ENCODE data around the gene TTYH3.
"Not testable (repeated sequence)": the region's sequence is repeated elsewhere in the genome, so short reads cannot be mapped to it uniquely, and the experiment has no call there.

TTYH3 gene

DNA sequence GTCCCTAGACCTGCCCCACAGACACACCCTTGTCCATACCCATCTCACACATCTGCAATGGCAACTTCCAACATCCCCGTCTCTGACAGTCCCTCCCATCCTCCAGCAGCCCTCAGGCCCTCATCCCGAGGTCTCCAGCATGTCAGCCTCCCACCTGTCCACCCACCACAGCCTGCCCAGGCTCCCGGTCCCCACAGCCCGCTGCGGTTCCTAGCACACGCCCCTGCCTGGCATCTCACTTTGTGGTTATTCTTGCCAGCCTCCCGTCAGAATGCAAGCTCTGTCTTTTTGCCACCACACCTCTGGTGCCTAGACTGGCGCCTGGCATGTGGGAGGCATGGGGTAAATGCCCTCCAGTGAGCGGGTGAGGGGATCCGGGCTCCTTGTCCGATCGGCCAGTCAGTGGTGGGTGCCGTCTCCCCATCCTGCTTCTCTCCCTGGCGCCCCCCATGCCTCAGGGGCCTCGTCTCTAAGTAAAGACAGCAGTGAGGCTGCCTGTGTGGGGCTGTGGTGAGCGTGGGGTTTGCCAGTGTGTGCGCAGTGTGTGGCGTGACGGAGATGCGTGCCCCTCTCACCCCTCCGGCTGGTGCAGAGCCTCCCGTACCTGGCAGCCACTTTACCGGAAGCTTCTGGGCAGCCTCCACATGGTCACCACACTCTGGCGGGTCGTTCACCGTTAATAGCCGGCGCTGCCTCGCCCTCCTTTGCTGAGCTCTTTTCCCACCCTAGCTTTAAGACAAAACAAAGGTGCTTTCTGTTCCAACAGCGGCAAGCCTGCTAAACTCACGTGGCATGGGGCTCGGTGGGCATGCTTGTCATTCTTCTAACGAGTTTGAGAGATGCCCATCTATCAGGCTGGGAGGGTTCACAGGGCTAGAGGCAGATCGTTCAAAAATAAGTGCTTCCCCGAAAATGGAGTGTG lies 28.5 kb upstream of the TTYH3 start:
- DNase-seq = no peak

DNA sequence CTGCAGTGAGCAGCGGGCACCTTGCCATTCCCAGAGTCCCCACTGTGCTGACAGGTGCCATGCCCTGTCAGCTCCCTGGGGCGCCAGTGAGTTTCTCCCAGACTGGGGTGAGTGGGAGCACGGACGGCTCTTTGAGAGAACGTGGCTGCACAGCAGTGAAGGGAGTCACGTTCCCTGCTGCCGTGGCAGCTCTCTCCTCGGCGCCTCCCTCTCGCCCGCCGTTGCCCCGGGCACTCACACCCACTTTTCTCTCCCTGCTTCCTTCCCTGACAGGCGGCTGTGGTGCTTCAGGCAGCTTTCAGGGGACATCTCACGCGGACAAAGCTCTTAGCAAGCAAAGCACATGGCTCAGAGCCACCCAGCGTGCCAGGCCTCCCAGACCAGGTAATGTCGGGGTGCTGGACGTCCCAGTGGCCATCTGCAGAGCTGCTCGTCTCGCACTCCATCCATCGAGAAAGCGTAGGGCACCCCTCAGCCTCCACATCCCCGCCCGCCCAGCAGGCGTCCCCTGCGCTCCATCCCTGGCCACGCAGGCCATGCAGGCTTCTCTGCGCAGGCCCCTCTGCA lies 27.1 kb upstream of the TTYH3 start:
- DNase-seq = no peak

- no peak for DNase-seq
These were observed 25.9 kb upstream of the TTYH3 start for GRCh38 chr7:2605608-2606538.

GRCh38 chr7:2606539-2606936 lies 25.2 kb upstream of the TTYH3 start:
- DNase-seq = no peak

- no peak for DNase-seq
These were observed 24.5 kb upstream of the TTYH3 start for GRCh38 chr7:2607122-2607922.

GRCh38 chr7:2607923-2608904 lies 23.6 kb upstream of the TTYH3 start:
- DNase-seq = no peak

DNA sequence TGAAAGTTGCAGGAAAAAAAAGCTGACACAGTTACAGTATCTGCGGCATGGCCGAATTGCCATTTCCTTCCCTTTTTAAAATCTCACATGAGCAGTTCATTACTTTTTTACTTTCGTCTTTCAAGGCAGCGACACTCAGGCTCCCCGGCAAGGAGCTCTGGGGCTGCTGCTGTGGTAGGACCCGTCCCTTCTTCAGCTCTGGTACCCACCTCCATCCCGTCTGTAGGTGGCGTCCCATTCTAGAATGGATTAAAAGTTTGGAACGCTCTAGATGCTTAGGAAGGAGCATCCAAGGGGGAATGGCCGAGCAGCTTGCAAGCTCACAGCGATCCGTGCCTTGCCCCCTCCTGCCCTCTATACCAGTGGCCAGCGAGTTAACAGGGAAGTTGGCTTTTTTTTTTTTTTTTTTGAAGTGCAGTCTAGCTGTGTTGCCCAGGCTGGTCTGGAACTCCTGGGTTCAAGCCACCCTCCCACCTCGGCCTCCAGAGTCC lies 22.8 kb upstream of the TTYH3 start:
- DNase-seq = no peak

DNA sequence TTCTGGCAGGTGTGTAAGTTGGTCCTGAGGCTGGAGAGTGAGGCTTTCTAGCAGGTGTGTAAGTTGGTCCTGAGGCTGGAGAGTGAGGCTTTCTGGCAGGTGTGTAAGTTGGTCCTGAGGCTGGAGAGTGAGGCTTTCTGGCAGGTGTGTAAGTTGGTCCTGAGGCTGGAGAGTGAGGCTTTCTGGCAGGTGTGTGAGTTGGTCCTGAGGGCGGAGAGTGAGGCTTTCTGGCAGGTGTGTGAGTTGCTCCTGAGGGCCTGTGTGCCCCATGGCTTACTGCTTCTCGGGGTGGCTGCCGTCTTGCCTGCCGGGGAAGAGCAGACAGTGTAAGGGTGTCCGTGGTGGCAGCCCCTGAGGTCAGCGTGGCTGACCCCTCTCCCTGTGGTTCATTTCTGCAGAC lies 22.1 kb upstream of the TTYH3 start:
- not testable (repeated sequence) for DNase-seq

GRCh38 chr7:2610466-2610865 lies 21.3 kb upstream of the TTYH3 start:
- no peak for DNase-seq

DNA sequence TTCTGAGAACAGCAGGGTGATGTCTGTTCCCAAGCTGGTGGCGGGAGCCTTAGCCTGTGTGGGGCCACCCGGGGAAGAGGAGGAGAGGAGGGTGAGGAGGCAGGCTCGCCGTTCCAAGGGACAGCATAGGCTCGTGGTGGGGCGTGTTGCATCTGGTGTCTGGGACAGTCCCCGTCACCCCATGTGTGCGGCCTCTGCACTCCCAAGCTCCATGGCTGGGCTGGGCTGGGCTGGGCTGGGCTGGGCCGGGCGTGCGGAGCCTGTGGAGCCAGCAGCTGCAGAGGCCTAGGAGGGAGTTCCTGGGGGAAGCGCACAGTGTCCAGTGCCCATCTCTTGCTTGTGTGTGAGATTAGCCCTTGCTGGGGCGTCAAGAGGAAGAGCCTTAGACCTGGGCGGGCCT lies 20.9 kb upstream of the TTYH3 start:
- no peak for DNase-seq

- DNase-seq = no peak
These were observed 20.4 kb upstream of the TTYH3 start for GRCh38 chr7:2611401-2611800.

DNA sequence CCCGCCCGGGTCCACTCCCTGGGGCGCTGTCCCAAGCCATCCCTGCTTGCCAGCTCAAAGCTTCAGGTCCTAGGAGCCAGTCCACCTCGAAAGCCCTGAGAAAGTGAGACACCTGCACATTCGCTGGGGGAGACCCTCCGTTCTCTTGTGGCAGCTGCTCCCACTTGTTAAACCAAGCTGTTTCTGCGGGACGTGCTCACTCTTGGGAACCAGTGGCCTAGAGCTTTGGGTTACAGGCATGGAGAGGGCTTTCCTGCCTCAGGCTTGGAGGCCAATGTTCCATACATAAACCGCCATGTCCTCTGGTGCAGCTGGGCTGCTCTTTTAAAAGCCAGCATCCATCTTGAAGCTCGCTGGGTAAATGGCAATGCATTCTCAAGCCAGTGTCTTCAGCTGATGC lies 19.9 kb upstream of the TTYH3 start:
- DNase-seq = no peak

GRCh38 chr7:2612445-2613097 lies 19.2 kb upstream of the TTYH3 start:
- no peak for DNase-seq

- no peak for DNase-seq
These were observed 18.5 kb upstream of the TTYH3 start for GRCh38 chr7:2613098-2613930.

GRCh38 chr7:2613931-2614600 lies 17.7 kb upstream of the TTYH3 start:
- DNase-seq = no peak

DNA sequence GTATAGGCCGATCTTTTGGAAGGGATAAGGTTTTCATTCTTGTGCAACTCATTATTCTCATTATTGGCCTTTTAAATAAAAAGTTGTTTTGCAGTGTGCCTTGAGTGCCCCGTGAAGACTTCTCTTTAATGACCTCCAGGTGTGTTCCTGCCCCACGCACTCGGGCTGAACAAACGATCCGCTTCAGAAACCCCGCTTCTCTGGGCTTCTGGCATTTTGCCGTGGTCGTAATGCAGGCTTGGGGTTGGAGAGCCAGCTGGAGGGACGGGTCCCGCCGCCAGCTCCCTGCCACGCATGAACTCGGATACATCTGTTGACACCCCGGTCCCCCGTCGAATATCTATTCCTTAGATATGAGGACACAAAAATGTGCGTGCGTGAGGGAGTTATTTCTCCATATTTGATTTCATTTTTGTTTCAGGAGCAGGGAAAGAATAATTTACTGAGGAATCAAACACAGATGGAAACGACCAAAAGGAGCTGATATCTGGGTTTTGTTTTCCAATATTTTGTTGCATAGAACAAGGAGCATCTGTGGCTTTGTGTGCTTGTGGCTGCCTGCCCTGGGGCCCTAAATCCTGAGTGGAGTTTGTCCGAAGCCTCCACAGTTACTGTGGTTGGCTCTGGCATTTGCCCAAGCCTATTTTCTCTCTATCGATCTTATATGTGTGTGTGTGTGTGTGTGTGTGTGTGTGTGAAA lies 17.0 kb upstream of the TTYH3 start:
- DNase-seq = no peak

- no peak for DNase-seq
These were observed 15.1 kb upstream of the TTYH3 start for GRCh38 chr7:2616387-2617324.
